ENCODE measurements around the gene SBNO2.
"Not testable (repeated sequence)": the region's sequence is repeated elsewhere in the genome, so short reads cannot be mapped to it uniquely, and the experiment has no call there.

The SBNO2 gene

DNA sequence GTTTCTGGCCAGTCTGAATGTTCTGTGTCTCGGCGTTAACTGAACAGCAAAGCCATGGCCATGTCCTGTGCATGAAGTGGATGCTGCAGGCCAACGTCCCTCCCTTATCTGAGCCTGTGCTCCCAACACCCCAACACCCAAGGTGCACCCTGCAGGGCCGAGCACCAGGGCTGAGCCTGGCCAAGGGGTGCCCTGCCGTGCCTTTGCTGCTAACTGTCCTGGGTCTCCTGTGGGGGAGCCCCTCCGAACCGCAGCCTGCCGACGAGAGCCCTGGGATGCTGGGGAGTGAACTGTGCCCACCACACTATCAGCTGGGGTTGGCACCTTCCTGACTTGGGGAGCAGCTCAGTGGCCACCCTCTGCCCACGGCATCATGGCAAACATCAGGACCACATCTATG lies 52.7 kb downstream of the SBNO2 start:
- TF ChIP-seq, protein P1, sequence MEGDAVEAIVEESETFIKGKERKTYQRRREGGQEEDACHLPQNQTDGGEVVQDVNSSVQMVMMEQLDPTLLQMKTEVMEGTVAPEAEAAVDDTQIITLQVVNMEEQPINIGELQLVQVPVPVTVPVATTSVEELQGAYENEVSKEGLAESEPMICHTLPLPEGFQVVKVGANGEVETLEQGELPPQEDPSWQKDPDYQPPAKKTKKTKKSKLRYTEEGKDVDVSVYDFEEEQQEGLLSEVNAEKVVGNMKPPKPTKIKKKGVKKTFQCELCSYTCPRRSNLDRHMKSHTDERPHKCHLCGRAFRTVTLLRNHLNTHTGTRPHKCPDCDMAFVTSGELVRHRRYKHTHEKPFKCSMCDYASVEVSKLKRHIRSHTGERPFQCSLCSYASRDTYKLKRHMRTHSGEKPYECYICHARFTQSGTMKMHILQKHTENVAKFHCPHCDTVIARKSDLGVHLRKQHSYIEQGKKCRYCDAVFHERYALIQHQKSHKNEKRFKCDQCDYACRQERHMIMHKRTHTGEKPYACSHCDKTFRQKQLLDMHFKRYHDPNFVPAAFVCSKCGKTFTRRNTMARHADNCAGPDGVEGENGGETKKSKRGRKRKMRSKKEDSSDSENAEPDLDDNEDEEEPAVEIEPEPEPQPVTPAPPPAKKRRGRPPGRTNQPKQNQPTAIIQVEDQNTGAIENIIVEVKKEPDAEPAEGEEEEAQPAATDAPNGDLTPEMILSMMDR (IDR thresholded peaks at IDR 0.05; ENCODE audit: low read depth, low read length): no peak
- DNase-seq (ENCODE audit: extremely low read depth, low read depth): no peak

DNA sequence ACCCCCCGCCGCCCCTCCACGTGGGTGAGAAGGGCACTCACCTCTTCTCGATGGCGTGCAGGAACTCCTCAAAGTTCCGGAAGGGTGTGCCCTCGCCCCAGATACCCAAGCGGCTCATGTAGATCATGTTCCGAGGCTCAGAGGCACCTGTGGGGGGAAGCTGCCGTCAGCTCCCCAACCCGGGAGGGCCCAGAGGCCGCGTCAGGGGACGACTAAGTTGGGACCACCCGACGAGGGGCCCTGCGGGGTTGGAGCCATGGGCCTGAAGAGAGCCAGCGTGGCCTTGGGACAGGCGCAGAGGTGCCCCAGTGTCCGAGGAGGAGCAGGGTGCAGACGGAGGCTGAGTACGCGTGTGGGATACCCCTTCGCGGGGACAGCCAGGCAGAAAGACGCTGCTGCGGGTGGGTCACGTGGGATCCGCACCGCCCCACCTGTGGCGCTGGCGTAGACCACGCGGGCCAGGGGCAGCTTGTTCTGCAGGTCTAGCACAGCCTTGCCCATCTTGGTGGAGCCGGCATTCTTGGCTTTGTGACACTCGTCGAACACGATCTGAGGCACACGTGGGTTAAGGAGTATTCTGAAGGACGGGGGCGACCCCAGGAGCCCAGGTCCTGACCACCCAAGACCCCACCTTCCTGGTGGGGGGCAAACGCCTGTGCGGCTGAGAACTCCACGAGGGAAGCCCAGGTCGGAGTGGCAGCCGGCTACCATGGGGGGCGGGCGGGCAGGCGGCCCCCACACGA lies 54.4 kb downstream of the SBNO2 start:
- DNase-seq (ENCODE audit: extremely low read depth, low read depth): no peak
- TF ChIP-seq, protein P1 (IDR thresholded peaks at IDR 0.05; ENCODE audit: low read depth, low read length): no peak

DNA sequence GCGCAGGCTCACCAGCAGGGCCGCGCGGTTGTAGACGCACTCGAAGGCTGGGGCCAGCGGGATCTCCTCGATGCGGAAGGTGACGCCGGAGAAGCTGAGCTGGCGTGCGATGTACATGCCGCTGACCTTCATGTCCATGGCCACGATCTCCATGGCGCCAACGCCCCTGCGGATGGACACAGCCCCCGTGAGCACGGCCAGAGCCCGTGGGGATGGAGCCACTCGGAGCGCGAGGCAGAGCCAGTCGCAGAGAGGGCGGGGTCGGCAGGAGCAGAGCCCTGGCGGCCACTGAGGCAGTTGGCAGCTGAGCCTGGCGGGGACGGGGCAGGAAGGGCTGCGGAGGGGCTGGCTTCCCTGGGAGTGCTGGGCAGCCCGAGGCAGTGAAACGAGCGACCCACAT lies 55.1 kb downstream of the SBNO2 start:
- no peak for DNase-seq (ENCODE audit: extremely low read depth, low read depth)
- TF ChIP-seq, protein P1 (IDR thresholded peaks at IDR 0.05; ENCODE audit: low read depth, low read length): no peak

DNA sequence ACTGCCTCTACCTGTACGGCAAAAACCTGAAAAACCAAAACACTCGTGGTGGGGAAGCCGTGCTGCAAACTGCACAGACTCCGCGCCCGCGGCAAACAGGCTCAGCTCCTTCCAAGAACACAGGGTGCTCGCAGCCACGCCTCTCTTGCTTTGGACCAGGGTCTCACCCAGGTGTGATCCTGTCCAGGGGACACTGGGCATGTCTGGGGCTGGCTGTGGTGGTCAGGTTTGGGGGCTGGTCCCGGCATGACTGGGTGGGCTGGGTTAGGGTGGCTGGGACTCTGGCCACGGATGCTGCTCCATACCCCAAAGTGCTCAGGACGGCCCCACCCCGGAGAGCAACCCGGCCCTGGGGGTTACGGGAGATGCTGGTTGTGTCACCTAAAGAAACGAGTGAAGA lies 56.4 kb downstream of the SBNO2 start:
- no peak for DNase-seq (ENCODE audit: extremely low read depth, low read depth)
- TF ChIP-seq, protein P1 (IDR thresholded peaks at IDR 0.05; ENCODE audit: low read depth, low read length): no peak

DNA sequence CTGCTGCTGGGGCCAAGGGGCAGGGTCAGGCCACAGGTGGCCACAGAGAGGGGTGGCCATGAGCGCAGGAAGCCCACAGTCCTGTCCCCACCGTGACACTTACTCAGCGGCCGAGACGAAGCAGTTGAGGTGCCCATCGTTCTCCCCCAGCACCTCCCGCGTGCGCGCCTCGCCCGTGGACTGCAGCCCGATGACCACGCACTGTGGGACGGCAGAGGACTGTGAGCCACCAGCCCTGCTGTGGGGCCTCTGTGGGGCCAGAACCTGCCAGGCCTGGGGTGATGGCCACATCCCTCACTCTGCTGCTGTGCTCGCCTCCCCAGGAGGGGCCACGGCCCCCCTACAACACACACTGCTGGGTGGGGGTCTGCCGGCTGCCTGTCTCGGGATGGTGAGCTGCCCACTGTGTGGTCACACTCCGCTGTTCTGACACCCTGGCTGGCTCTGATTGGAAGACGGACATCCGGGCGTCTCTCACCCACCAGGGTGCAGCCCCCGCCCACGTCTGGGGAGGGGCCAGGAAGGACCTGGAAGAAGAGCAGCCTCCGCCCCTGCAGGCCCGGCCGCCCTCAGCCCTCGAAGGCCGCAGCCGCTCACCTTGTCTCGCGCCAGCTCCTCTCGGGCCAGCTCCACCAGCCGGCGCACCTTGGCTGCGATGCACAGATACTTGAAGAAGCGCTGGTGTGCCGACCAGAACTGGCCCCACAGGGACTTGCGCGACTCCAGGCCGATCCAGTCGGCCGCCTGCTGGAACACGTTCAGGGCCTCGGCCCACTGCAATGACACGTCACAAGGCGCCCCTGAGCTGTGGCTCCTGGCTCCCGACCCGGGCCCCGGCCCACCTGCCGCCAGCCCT lies 57.1 kb downstream of the SBNO2 start:
- TF ChIP-seq, protein P1 (IDR thresholded peaks at IDR 0.05; ENCODE audit: low read depth, low read length): no peak
- no peak for DNase-seq (ENCODE audit: extremely low read depth, low read depth)

DNA sequence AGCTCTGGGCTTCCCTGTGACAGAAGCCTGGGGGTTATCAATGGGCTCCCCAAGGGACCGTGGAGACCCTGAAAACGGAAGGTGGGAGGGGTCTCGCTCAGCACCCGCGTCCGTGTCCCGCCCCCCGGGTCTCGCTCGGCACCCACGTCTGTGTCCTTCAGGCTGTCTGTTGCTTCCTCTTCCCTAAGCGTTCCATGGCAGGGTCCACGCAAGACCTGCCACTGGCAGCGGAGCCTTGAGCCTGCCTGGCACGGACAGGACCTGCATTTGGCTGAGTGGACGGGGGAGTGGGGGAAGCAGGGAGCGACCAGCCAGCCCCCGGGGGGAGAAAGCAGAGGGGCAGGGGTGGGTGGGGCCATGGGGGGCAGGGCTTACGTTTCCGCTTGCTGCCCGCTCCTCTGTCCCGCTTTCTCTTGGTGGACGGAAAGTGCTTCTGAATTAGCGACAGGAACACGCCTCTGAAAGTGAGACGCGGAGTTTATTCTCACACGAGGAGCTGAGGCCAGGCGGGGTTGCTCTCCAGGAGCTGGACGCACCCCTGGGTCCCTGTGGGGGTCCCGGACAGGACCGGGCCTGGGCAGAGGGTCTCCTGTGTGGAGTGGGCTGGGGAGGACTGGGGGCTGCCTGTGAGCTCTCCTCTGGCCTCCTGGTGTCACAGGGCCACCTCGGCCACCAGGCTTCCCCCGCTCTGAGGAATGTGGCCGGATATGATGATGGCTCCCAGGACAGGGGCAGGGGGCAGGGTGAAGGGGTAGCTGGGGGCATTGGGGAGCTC lies 58.2 kb downstream of the SBNO2 start:
- DNase-seq (ENCODE audit: extremely low read depth, low read depth): no peak
- TF ChIP-seq, protein P1 (IDR thresholded peaks at IDR 0.05; ENCODE audit: low read depth, low read length): no peak

DNA sequence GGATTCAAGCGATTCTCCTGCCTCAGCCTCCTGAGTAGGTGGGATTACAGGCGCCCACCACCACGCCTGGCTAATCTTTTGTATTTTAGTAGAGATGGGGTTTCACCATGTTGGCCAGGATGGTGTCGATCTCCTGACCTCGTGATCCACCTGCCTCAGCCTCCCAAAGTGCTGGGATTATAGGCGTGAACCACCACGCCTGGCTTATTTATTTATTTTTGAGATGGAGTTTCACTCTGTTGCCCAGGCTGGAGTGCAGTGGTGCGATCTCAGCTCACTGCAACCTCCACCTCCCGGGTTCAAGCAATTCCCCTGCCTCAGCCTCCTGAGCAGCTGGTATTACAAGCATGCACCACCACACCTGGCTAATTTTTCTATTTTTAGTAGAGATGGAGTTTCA lies 59.3 kb downstream of the SBNO2 start:
- not testable (repeated sequence) for DNase-seq (ENCODE audit: extremely low read depth, low read depth)

All from AG09319 (cell line).